CD14-positive monocyte (primary cell): ENCODE data around the gene KIF26B. TPM values are rescaled to one million over a fixed set of nuclear protein-coding genes. Genes with fewer than 3 reads are reported as not detected.

Experiments
- DNase-seq, 3 donors: peaks; one replicate each; pipeline ENCODE4 v3.0.0-alpha.2; 2011 to 2022
- H2AFZ ChIP-seq: 2 replicates; pipeline ENCODE4 v1.6.0; 2012; ENCODE audit warnings: mild to moderate bottlenecking, low read depth, low read length, inconsistent platforms; ENCODE audit not compliant: insufficient read depth, poor library complexity, severe bottlenecking
- H3K27ac ChIP-seq, 2 donors: 1 replicate in 1 of 2; 2 replicates in 1 of 2; pipeline ENCODE4 v1.5.1; 2012 to 2013; ENCODE audit warnings: low read length in 2 of 2, control low read depth in 1 of 2, inconsistent platforms in 1 of 2, low read depth in 1 of 2, mild to moderate bottlenecking in 1 of 2
- H3K27me3 ChIP-seq, 2 donors: one replicate each; pipeline versions ENCODE4 v1.6.0 to v1.6.1; 2011 to 2013; ENCODE audit warnings: low read length in 2 of 2; ENCODE audit not compliant: control insufficient read depth in 2 of 2, insufficient read depth in 2 of 2
- H3K36me3 ChIP-seq, 2 donors: replicated peaks in 1 of 2; 1 replicate in 1 of 2; 2 replicates in 1 of 2; pipeline versions ENCODE4 v1.5.1 to v1.6.1; 2012 to 2013; ENCODE audit warnings: low read length in 2 of 2, control low read depth in 1 of 2, inconsistent platforms in 1 of 2, mild to moderate bottlenecking in 1 of 2; ENCODE audit not compliant: insufficient read depth in 2 of 2, control insufficient read depth in 1 of 2
- H3K4me1 ChIP-seq, 2 donors: 1 replicate in 1 of 2; 2 replicates in 1 of 2; pipeline versions ENCODE4 v1.5.1 to v1.6.1; 2012 to 2013; ENCODE audit warnings: low read length in 2 of 2, control low read depth in 1 of 2, inconsistent platforms in 1 of 2, mild to moderate bottlenecking in 1 of 2, moderate library complexity in 1 of 2; ENCODE audit not compliant: insufficient read depth in 2 of 2, control insufficient read depth in 1 of 2
- H3K4me2 ChIP-seq: replicated peaks from 2 replicates; pipeline ENCODE3; 2012; ENCODE audit warnings: low read length, moderate library complexity, mild to moderate bottlenecking; ENCODE audit not compliant: poor library complexity, severe bottlenecking; ENCODE audit errors: extremely low read depth
- H3K4me3 ChIP-seq, 3 experiments: fragments of 200-600 bp in 1 of 3; sonication (generic) in 1 of 3; replicated peaks in 1 of 3; 1 replicate in 2 of 3; 2 replicates in 1 of 3; pipeline ENCODE4 v1.5.1; 2011 to 2013; ENCODE audit warnings: low read length in 3 of 3, mild to moderate bottlenecking in 3 of 3, control low read depth in 2 of 3, low read depth in 2 of 3, inconsistent platforms in 1 of 3, moderate library complexity in 1 of 3
- H3K79me2 ChIP-seq: 2 replicates; pipeline ENCODE4 v1.6.0; 2012; ENCODE audit warnings: mild to moderate bottlenecking, control low read depth, inconsistent platforms, low read length, moderate library complexity; ENCODE audit not compliant: insufficient read depth
- H3K9ac ChIP-seq: 2 replicates; pipeline ENCODE4 v1.6.0; 2017; ENCODE audit warnings: low read length, mild to moderate bottlenecking; ENCODE audit not compliant: insufficient read depth, poor library complexity, severe bottlenecking
- H3K9me3 ChIP-seq, 2 donors: replicated peaks in 1 of 2; 1 replicate in 1 of 2; 2 replicates in 1 of 2; pipeline versions ENCODE4 v1.5.1 to v1.6.1; 2012 to 2013; ENCODE audit warnings: low read length in 2 of 2, control low read depth in 1 of 2; ENCODE audit not compliant: control insufficient read depth in 1 of 2, insufficient read depth in 1 of 2
- H4K20me1 ChIP-seq: 2 replicates; pipeline ENCODE4 v1.6.0; 2012; ENCODE audit warnings: mild to moderate bottlenecking, low read length, control low read depth, moderate library complexity; ENCODE audit not compliant: insufficient read depth
- H3K27ac Mint-ChIP-seq, 7 donors: one replicate each; pipeline ENCODE4 v1.8.0; 2020; ENCODE audit warnings: mild to moderate bottlenecking in 7 of 7, mixed read lengths in 7 of 7, moderate library complexity in 6 of 7, inconsistent platforms in 2 of 7
- H3K27me3 Mint-ChIP-seq, 3 donors: one replicate each; pipeline ENCODE4 v1.8.0; 2021 to 2022; ENCODE audit warnings: low read depth in 3 of 3, mild to moderate bottlenecking in 3 of 3, mixed read lengths in 3 of 3, moderate library complexity in 3 of 3, inconsistent platforms in 1 of 3
- H3K36me3 Mint-ChIP-seq, 2 donors: one replicate each; pipeline ENCODE4 v1.8.0; 2020; ENCODE audit warnings: mixed read lengths in 2 of 2, inconsistent platforms in 1 of 2, mild to moderate bottlenecking in 1 of 2
- H3K4me1 Mint-ChIP-seq: one replicate; pipeline ENCODE4 v1.8.0; 2020; ENCODE audit warnings: mild to moderate bottlenecking, mixed read lengths
- H3K4me3 Mint-ChIP-seq, 2 donors: one replicate each; pipeline ENCODE4 v1.8.0; 2020; ENCODE audit warnings: mild to moderate bottlenecking in 2 of 2, mixed read lengths in 2 of 2, moderate library complexity in 1 of 2
- H3K9me3 Mint-ChIP-seq, 7 donors: one replicate each; pipeline ENCODE4 v1.8.0; 2020 to 2022; ENCODE audit warnings: mixed read lengths in 7 of 7, mild to moderate bottlenecking in 6 of 7, moderate library complexity in 6 of 7, inconsistent platforms in 2 of 7
- CTCF ChIP-seq: fragments of 200-600 bp; IDR thresholded peaks from one replicate; pipeline ENCODE4 v1.8.0; 2022; ENCODE audit warnings: antibody characterized with exemption, mild to moderate bottlenecking
- WGBS: methylation state at CpG from one replicate; pipeline ENCODE4 v1.1.5; 2013; ENCODE audit warnings: missing lambda C conversion rate; ENCODE audit not compliant: insufficient coverage; 5-methylcytosine and 5-hydroxymethylcytosine counted together
- intact Hi-C, 2 donors: fragments of 100-400 bp; cut with micrococcal nuclease; formaldehyde crosslinking; loops; one replicate each; pipeline versions ENCODE4 v1.15.0 to v1.15.1; 2023
- polyA plus RNA-seq, 3 donors: library from polyadenylated mRNA; depleted of rRNA in 1 of 3; unstranded in 2 of 3; stranded (reverse) in 1 of 3; fragments of 300-500 nt in 2 of 3; fragments of >200 nt in 1 of 3; fragmentation: Illumina TruSeq in 2 of 3; gene quantifications; 1 replicate in 2 of 3; 2 replicates in 1 of 3; pipeline ENCODE4 v1.2.3, GENCODE V29; 2012 to 2021

Gene KIF26B
- polyA plus RNA-seq, 3 donors, result 0.01 to 0.05 TPM; not detected in 1

DNA sequence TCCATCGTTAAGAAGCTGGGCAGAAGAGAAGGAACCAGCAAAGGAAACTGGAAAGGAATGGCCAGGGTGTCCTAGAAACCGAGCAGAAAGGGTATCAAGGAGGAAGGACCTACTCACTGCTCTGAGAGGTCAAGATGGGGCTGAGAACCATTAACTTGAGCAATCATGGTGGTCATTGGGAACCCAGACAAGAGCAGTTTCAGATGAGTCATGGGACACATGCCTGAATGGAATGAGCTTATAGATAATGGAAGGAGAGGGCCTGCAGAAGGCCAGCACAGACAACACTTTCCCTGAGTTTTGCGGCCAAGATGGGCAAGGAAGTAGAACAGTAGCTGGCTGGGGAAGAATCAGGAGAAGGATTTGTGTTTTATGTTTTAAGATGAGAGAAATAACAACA, 383.2 kb downstream of the KIF26B start:
- Mint-ChIP-seq H3K4me1 (no peaks in the 10 kb centered on the region), H3K4me3 (no peak overlapping the region), H3K36me3 (peaks cover 3 to 12% of the 10 kb centered on the region in 2 donors), H3K27ac (no peak overlapping the region), H3K9me3 (peaks cover 0 to 3% (median 0%) of the 10 kb centered on the region in 7 donors), H3K27me3 (peaks cover 7 to 11% (median 9%) of the 10 kb centered on the region in 3 donors)
- Histone ChIP-seq H2AFZ (no peak overlapping the region), H3K36me3 (no peaks in the 10 kb centered on the region), H3K4me3 (no peak overlapping the region), H3K9ac (no peak overlapping the region), H3K4me2 (no peak overlapping the region), H3K27ac (no peak overlapping the region), H3K4me1 (no peaks in the 10 kb centered on the region), H3K27me3 (no peaks in the 10 kb centered on the region), H3K79me2 (no peaks in the 10 kb centered on the region), H4K20me1 (no peaks in the 10 kb centered on the region), H3K9me3 (no peaks in the 10 kb centered on the region)
- intact Hi-C loops, result no loop called here
- 98% methylated on average over 3 of the region's 3 CpGs for WGBS
- no peak for TF ChIP-seq CTCF
- no peak for DNase-seq

GRCh38 chr1:245538671-245539070, 383.9 kb downstream of the KIF26B start:
- intact Hi-C loops, result no loop called here
- Histone ChIP-seq H3K4me1 (no peaks in the 10 kb centered on the region), H3K9ac (no peak overlapping the region), H3K27me3 (no peaks in the 10 kb centered on the region), H3K36me3 (no peaks in the 10 kb centered on the region), H3K4me3 (no peak overlapping the region), H3K9me3 (no peaks in the 10 kb centered on the region), H3K79me2 (no peaks in the 10 kb centered on the region), H3K27ac (no peak overlapping the region), H2AFZ (no peak overlapping the region), H4K20me1 (no peaks in the 10 kb centered on the region), H3K4me2 (no peak overlapping the region)
- no peaks in the 10 kb centered on the region for H3K4me1 Mint-ChIP-seq
- no peak for DNase-seq
- no peak overlapping the region for H3K27ac Mint-ChIP-seq
- peaks cover 7 to 11% (median 11%) of the 10 kb centered on the region in 3 donors for H3K27me3 Mint-ChIP-seq
- peaks cover 3 to 12% of the 10 kb centered on the region in 2 donors for H3K36me3 Mint-ChIP-seq
- peak overlapping the region in 1 of 2 donors; percentile 2 for H3K4me3 Mint-ChIP-seq
- H3K9me3 Mint-ChIP-seq, result peaks cover 0 to 6% (median 1%) of the 10 kb centered on the region in 7 donors
- TF ChIP-seq CTCF, result no peak
- 100% methylated on average over 2 of the region's 3 CpGs for WGBS
